NCI-H2196 treated with DMSO at 0.1 percent for 48 hours (cell line): ENCODE data around the gene KCNJ5.

Experiments used
- DNase-seq: peaks from one replicate; lab custom pipeline; 2025; ENCODE audit not compliant: unreplicated experiment; lab: John Stamatoyannopoulos, UW

KCNJ5 gene

DNA sequence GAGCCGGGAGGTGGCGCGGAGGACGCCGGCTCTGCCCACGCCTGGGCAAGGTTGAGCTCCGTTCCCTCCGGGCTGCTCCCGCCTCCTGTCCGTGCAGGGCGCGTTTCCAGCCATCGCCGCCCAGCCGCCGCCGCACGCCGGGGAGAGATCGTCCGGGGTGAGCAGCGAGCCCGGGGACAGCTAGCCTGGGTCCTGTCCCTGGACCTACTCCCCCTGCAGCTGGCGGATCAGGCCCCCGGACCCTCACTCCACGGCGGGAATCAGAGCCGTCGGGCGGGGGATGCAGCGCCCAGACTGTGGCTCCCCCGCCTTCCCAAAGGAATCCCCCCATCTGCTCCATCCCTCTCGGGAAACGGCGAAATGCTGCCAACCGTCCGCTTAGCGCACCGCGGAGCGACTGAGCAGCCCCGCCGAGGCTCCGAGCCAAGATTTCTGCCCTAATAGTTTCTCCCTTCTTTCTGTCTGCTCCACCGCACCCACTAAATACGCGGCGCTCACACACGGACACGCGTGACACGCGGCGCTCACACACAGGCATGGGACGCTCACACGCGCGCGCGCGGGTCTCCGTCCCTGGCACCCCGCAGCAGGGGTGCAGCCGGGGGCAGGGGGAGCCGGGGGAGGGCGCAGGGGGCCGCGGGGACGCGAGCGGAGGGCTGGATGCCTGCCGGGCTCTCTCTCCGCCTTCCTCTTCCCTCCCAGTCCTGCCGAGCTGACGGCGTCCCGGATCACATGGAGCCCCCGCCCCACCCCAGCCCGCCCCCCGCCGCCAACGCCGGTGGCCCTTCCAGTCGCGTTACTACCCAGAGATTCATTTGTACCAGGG lies at the start of gene KCNJ5:
Gene KCNJ5 (plus strand): TSS at position 814 of the 826 bp plus-strand sequence. CDS start 19,918 bp downstream, outside the sequence.
- no peak for DNase-seq

GRCh38 chr11:128841461-128842072 lies 49.6 kb upstream of the KCNJ5 start:
- DNase-seq = no peak

- no peak for DNase-seq
Observed at GRCh38 chr11:128843198-128843785, 47.9 kb upstream of the KCNJ5 start.

GRCh38 chr11:128845334-128845780 lies 45.8 kb upstream of the KCNJ5 start:
- no peak for DNase-seq

GRCh38 chr11:128846985-128847384 lies 44.2 kb upstream of the KCNJ5 start:
- no peak for DNase-seq

- DNase-seq = no peak
Observed at GRCh38 chr11:128848815-128849455, 42.2 kb upstream of the KCNJ5 start.

DNA sequence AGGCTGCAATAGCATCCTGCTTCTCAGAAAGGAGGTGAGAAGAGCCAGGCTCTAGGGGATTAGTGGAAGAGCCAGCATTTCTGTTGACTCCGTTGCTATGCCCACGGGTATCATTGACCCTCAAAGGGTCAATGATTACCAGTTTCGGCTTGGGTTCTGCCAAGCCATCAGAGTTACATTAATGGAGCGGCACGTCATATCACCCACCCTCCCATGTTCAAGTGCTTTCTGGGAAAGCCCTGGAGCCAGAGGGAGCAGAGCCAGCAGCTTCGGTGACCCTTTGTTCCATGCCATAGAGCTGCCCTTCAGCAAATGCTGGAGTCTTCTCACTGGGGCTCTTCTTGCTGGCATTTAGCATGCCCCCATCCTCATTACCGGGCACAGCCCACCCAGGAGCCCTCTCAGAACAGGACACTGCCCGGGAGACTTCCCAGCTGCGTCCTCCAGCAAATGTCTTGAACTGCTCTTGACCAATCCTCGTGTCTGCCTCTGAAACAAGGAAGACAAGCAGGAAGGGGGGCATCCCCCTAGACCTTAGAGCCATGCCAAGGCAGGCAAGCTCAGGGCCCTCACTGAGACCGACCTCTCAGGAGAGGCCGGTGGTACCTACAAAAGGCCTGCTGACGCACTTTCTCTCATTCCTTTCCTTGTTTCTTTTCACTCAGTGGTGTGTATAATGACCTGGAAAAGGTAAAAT lies 38.7 kb upstream of the KCNJ5 start:
- DNase-seq = no peak

DNA sequence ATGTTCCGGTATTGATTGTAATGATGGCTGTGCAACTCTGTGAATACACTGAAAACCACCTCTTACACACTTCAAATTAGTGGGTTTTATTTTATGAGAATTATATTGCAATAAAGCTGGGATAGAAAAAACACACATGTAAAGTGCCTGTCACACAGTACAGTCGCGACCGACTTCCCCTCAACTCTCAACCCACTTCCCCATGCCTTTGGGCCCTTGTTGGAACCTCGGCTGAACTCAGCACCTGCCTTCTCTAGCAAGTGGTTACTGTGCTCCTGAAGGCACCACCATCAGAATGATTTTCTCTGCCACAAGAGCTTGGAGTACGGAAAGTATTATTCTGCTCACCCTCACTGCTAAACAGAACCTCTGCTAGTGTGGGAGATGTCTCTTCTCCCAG lies 37.6 kb upstream of the KCNJ5 start:
- DNase-seq = no peak

DNA sequence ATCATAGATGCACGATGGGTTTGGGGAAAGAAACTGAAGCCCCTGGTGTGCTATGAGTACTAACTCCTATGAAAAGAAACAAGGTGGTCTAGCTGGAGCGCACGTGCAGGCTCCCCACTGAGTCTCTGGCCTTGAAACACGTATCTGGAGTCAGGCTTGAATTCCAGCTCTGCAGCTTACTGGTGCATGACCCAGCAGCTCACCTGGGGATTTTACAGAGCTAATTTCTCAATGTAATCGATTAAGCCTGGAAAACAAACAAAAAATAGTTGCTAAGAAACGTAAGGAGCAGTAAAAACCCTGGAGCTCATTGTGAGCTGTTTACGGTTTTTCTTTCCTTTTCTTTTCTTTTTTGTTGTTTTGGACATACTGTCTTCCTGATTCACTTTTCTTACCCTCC lies 36.3 kb upstream of the KCNJ5 start:
- DNase-seq = no peak

- DNase-seq = no peak
Observed at GRCh38 chr11:128856241-128856640, 34.9 kb upstream of the KCNJ5 start.

DNA sequence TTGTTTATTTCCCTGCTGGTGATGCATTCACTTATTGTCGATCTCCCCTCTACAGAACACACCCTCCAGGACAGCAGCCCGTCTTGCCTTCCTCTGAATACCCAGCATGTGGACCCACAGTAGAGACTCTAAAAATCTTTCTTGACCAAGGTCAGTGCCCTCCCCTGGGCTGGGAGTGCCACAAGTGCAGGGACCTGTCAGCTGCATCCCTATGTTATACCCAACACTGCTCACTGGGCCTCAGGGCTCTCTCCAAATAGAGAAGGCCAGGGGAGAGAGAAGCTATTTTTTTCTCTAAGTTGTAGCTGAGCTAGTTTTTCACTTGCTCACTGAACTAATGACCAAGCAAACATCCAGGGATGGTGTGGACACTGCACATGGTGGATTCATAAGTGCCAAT lies 33.8 kb upstream of the KCNJ5 start:
- no peak for DNase-seq

- DNase-seq = no peak
Observed at GRCh38 chr11:128859563-128860441, 31.4 kb upstream of the KCNJ5 start.

GRCh38 chr11:128860571-128861361 lies 30.4 kb upstream of the KCNJ5 start:
- no peak for DNase-seq

DNA sequence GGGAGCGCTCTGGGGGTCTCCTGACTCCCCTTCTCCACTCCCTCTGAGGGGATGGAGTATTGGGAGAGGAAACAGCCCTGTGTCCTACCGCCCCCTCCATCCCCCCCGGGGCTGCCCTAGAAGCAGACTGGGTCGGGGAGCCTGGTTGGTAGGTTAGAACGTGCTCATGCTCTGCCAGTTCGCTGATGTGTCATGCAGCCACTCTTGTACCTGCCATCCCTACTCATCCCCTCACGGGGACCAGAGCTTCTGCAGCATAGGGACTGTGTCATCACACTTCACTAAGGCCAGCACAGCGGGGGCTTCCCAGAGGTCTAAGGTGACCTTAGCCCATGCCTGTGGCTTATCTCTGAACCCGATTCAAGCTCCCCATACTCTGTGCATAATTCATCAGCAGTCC lies 28.8 kb upstream of the KCNJ5 start:
- no peak for DNase-seq

GRCh38 chr11:128862908-128863660 lies 28.1 kb upstream of the KCNJ5 start:
- no peak for DNase-seq

DNA sequence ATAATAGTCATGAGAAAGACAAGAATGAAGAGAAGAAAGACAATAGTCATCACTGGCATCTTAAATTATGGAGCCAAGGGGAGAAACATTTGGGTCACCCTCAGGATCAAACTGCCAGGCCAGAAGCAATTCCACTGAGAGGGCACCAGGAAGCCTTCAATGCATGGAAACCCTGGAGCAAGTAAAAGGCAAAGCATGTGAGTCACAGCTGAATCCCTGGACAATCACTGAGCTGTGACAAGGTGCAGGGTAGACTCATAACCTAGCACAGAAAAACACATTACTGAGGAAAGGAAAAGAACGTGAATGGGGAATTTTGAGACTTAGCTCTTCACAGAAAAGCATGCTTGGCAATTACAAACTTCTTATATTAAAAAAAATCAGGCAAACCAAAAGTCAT lies 25.7 kb upstream of the KCNJ5 start:
- DNase-seq = no peak

DNA sequence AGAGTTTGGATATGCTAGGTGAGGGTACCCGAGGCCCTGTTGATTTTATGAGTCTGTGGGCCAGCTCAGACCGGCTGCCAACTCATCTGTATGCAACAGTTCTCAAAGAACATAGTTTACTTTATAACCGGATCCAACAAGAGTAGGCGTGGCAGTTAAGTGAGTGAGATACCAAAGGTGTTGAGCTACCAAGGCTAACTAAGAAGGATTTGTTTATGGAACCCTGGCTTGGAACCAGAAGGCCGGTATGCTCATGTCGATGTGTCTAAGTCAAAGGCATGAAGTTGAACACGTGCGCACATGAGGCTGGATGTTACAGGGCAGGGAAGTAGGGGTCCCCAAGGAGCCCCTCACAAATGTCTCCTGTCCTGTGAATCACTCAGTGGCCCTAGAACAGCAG lies 23.9 kb upstream of the KCNJ5 start, which contains the start of gene KCNJ1:
Gene KCNJ1 (minus strand): TSS at position 20 of the 400 bp plus-strand sequence. CDS start 27,053 bp downstream, outside the sequence.
- DNase-seq = no peak
